Breast epithelium (tissue), 3 donors: ENCODE results near the gene S100A7A.

Experiments
- CTCF ChIP-seq, 3 donors: fragments of 450-650 bp; IDR thresholded peaks; one replicate each; pipeline ENCODE4 v1.5.1; 2016 to 2017; ENCODE audit warnings: antibody characterized with exemption in 3 of 3, mild to moderate bottlenecking in 3 of 3, moderate library complexity in 3 of 3
- POLR2A ChIP-seq: fragments of 450-650 bp; IDR thresholded peaks from one replicate; pipeline ENCODE4 v1.6.1; 2016; ENCODE audit warnings: antibody characterized with exemption, mild to moderate bottlenecking, moderate library complexity
- POLR2AphosphoS5 ChIP-seq, 3 donors: sonication (generic); formaldehyde crosslinking; IDR thresholded peaks; one replicate each; pipeline ENCODE4 v1.6.1; 2017; ENCODE audit warnings: antibody characterized with exemption in 3 of 3

GRCh38 chr1:153439273-153439672 lies 23.0 kb downstream of the S100A7A start:
- no peak for TF ChIP-seq POLR2AphosphoS5 (IDR thresholded peaks at IDR 0.05)
- no peak for TF ChIP-seq CTCF (IDR thresholded peaks at IDR 0.05)
- no peak for TF ChIP-seq POLR2A
